ENCODE measurements around the gene RASD2.

DNA sequence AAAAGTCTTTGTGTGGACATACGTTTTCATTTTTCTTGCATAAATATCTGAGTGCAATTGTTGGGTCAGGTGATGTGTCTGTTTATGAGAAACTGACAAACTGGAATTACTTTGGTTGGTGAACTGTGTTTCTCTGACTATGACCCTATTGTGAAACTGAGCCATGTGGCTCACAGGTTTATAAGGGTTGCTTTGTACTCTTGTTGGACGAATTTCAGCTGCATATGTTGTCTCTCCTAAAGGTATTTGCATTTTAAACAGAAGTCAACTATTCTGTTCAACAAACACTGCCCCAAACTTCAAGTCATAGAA lies 34.4 kb upstream of the RASD2 start:
- TF ChIP-seq, protein P1, sequence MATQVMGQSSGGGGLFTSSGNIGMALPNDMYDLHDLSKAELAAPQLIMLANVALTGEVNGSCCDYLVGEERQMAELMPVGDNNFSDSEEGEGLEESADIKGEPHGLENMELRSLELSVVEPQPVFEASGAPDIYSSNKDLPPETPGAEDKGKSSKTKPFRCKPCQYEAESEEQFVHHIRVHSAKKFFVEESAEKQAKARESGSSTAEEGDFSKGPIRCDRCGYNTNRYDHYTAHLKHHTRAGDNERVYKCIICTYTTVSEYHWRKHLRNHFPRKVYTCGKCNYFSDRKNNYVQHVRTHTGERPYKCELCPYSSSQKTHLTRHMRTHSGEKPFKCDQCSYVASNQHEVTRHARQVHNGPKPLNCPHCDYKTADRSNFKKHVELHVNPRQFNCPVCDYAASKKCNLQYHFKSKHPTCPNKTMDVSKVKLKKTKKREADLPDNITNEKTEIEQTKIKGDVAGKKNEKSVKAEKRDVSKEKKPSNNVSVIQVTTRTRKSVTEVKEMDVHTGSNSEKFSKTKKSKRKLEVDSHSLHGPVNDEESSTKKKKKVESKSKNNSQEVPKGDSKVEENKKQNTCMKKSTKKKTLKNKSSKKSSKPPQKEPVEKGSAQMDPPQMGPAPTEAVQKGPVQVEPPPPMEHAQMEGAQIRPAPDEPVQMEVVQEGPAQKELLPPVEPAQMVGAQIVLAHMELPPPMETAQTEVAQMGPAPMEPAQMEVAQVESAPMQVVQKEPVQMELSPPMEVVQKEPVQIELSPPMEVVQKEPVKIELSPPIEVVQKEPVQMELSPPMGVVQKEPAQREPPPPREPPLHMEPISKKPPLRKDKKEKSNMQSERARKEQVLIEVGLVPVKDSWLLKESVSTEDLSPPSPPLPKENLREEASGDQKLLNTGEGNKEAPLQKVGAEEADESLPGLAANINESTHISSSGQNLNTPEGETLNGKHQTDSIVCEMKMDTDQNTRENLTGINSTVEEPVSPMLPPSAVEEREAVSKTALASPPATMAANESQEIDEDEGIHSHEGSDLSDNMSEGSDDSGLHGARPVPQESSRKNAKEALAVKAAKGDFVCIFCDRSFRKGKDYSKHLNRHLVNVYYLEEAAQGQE (IDR thresholded peaks at IDR 0.05; ENCODE audit: insufficient read depth in 1 of 2, low read depth in 2 of 2, low read length in 2 of 2): no peak
- TF ChIP-seq TAF1 (IDR thresholded peaks at IDR 0.05; ENCODE audit: borderline replicate concordance, insufficient read depth, low read length) (no peak), POLR2AphosphoS5 (IDR thresholded peaks at IDR 0.05; ENCODE audit: low read depth, low read length) (no peak)
